Stimulated activated CD4-positive, alpha-beta T cell treated with anti-CD3 and anti-CD28 coated beads, Interleukin-1b, Interleukin-23, amount 100 ng/mL, for 1 hour (primary cell): Measurements from ENCODE around the gene SERPINI2.

Experiments used
- DNase-seq, 2 donors: peaks; one replicate each; pipeline ENCODE4 v3.0.0-alpha.2; 2020; ENCODE audit warnings: low read depth in 2 of 2

SERPINI2 gene, protein sequence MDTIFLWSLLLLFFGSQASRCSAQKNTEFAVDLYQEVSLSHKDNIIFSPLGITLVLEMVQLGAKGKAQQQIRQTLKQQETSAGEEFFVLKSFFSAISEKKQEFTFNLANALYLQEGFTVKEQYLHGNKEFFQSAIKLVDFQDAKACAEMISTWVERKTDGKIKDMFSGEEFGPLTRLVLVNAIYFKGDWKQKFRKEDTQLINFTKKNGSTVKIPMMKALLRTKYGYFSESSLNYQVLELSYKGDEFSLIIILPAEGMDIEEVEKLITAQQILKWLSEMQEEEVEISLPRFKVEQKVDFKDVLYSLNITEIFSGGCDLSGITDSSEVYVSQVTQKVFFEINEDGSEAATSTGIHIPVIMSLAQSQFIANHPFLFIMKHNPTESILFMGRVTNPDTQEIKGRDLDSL

DNA sequence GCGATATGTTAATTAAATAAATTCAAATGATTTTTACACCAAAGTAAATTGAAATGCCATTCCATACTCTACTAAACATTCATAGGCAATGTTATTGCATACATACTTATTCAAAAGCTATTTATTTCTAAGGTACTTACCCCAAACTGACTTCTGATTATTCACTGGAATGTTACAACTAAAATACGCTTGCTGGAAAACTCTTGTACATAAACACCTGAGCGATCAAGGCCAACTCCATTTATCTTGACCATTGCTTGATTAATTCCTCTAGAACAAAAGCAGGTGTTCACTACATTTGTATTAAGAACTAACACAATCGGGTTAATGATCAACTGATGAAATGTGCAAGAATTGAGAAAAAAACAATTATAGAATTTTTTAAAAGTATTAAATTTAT is at the start of gene SERPINI2:
SERPINI2 (minus strand) TSS at position 180 of the 400 bp plus-strand sequence. CDS start 2,208 bp downstream, outside the sequence.
- DNase-seq: no peak

DNA sequence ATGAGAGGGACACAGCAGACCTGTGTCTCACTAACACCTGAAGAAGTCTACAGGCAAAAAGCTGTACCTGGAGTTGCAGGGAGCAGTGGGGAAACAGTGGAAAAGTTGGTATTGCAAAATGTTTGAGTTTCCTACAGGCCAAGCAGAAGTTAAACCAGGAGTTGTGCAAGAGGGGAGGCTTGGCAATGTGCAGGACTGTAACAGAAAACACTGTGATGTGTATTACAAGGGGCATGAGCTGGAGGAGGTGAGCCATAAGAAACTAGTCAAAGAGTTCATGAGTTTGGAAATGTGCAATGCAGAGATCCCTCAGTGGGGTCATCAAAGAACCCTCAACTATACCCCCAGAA is 47.1 kb upstream of the SERPINI2 start:
- no peak for DNase-seq

DNA sequence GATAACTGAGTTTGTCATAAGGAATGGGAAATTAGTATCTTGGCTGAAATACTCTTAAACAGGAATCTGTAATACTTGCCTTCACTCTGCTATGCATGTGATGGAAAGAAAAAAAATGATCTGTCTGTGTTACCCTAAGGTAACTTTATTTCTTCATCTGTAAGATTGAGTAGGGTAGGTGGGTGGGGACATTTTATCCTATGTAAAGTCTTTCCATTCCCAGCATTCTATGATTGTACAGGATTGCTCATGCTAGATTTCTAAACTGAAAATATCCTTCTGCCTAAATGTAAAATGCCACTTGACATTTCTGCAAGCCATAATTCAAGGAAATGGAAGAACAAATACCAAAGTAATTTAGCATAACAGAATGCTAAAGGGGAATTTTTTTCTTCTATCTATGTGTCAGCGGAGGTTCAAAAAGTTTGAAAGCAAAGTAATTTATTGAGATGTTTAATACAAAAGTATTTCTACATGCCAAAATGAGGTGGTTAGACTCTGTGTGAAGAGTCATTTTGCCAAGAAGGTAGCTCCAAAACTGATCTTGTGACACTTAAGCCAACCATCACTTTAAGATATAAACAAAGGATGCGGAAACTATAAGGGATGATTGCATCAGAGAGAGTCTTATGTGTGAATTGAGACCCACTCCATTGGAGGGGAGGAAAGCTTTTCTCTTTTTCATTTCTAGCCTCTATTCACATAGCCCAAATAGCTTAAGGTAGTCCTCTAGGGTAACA is 46.6 kb upstream of the SERPINI2 start:
- DNase-seq: no peak

DNA sequence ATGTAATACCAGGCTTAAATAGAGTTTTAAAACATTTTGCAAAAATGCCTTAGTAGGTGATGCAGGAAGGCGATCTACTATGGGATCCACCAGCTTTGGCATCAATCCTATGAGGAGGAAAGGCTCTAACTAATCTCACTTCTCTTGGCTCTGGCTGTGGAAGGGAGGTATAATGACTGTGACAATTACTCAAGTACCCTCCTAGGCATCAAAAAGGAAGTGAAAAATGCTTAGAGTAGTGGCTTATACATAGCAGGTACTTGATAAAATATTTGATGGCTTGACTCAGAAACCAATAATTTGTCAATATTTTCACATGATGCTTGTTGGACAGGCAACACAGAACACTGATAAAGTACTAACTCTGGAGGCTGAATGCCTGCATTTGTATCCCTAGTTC is 34.1 kb upstream of the SERPINI2 start:
- DNase-seq: no peak

DNA sequence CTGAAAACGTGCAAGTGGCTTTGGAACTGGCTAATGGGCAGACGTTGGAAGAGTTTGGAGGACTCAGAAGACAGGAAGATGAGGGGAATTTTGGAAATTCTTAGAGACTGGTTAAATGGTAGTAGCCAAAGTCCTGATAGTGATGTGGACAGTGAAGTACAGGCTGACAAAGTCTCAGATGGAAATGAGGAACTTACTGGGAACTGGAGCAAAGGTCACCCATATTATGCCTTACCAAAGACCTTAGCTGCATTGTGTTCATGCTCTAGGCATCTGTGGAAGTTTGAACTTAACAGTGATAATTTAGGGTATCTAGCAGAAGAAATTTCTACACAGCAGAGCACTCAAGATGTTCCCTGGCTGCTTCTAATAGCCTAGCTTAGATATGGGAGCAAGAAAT is 28.6 kb upstream of the SERPINI2 start:
- no peak for DNase-seq

DNA sequence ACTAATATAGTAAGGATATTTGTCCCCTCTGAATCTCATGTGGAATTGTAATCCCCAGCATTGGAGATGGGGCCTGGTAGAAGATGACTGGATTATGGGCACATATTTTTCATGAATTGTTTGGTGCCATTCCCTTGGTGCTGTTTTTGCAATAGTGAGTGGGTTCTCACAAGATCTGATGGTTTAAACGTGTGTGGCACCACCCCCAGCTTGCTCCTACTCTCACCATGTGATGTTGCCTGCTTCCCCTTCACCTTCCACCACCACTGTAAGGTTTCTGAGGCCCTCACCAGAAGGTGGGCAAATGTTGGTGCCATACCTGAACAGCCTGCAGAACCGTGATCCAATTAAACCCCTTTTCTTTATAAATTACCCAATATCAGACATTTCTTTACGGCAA is 28.1 kb upstream of the SERPINI2 start:
- DNase-seq: no peak

DNA sequence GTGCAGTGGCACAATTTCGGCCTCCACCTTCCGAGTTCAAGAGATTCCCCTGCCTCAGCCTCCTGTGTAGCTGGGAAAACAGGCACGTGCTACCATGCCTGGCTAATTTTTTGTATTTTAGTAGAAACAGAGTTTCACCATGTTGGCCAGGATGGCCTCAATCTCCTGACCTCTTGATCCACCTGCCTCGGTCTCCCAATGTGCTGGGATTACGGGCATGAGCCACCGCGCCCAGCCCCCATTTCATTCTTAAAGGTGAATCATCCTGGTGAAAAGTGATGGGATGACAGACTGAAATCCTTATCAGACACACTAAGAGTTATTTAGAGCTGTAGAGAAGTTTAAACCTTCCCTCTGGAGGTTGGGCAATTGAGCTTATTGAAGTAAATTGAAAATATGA is 24.1 kb upstream of the SERPINI2 start:
- no peak for DNase-seq

DNA sequence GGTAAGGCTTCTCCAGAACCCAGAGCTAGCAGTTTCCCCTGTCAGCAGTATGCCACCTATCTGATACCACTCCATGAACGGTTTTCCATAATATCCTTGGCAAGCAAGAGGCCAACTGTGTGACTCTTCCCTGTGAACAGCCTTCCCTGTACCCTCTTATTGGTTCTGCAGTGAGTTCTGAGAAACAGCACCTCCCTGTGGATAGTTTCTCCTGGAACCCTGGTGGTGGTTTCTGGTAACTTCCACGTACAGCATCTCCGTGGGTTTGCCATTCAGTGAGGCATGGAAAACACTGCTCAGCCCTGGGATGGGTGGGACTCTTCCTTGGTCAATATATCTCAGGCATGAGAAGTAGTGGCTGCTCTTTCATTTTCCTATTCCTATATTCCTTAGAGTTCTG is 19.4 kb upstream of the SERPINI2 start:
- DNase-seq: no peak

DNA sequence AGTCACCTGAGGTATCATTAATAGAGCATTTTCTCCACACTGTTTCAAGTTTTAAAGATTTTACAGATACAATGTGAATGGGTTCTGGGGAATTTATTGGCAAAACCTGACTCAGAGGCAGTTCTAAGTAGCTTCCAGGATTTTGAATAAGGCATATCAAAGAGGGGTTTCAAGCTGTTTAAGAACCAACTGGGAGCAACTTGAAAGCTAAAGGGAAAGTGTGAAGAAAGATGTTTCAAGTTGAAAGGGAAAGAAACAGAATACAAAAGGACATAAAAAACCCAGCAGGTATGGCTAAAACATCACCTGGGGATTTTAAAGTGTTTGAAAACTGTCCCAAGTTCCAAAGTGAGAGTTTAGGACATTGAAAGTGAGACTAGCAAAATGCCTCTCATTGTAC is 17.8 kb upstream of the SERPINI2 start:
- DNase-seq: no peak

DNA sequence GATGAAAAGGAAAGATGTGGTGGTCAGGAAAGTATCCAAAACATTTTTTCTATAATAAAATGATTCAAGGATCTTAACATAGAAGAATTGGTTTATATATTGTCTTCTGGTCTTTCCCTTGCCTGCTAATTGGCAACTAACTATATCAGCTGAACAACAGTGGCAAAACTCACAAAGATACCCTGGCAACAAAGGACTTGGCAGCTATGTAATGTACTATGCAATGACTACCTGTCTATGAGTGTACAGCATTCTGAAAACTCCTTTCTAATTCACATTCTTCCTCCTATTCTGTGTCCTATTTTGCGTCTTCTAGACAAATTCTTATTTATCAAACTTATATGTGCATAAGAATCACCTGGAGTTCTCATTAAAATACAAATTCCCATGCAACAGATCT is 15.7 kb upstream of the SERPINI2 start:
- DNase-seq: no peak

DNA sequence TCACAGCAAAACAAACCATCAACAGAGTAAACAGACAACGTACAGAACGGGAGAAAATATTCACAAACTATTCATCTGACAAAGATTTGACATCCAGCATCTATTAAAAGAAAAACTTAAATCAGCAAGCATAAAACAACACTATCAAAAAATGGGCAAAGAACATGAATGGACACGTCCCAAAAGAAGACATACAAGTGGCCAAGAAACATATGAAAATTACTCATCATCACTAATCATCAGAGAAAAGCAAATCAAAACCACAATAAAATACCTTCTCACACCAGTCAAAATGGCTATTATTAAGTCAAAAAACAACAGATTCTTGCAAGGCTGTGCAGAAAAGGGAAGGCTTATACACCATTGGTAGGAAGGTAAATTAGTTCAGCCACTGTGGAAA is 13.7 kb upstream of the SERPINI2 start:
- DNase-seq: no peak

DNA sequence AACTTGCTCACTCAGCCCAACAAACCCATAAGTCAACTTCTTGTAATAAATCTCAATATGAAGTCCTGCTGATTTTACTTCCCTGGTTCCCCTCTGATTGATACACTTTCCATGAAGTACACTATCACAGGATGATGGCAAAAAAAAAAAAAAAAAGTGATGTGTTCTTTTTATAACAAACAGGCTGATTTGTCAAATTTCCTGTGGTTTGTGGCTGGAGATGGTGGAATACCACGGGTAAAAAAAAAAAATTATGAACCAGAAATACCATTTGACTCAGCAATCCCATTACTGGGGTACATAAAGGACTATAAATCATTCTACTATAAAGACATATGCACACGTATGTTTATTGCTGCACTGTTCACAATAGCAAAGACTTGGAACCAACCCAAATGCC is 10.7 kb upstream of the SERPINI2 start:
- no peak for DNase-seq

DNA sequence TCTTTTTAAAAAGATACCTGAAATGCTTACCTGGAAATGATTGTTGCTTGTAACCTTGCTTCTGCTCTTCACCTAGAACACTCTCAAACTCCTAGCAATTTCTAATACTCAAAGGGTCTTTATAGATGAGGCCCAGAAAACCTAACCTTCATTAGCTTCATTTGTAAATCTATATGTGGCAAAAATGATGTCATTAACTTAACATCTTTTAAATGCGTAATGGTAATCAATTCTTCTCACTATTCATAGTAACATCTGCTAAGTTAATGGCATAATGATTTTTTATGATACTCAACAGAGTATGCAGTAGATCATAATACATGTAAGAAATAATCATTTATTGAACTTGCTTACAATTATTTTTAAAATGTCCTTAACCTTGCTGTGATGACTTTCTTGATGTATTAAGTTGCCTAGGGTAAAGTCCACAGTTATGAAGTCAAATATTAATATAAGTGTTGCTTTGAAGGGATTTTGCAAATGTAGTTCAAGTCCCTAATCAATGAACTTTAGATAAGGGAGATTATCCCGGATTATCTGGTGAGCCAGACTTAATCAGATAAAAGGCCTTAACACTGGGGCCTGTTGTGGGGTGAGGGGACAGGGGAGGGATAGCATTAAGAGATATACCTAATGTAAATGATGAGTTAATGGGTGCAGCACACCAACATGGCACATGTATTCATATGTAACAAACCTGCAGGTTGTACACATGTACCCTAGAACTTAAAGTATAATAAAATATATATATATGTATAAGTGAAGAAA is 10.1 kb upstream of the SERPINI2 start:
- no peak for DNase-seq

DNA sequence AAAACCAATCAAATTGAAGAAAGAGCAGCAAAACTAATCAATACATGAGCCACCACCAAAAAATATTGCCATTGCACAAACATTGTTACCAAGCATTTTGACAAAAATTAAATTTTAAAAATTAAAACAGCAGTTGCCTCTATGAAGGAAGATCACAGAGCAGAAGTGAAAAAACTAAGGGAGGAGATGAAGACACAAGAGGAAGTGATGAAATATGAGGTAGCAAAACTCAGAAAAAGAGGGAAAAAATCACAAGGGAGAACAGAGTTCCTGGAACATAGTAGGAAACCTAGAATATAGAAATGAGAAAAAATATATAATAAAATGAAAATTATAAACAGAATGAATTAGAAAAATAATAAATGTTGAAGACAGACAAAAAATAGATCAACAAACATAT is 7.3 kb upstream of the SERPINI2 start:
- DNase-seq: no peak

DNA sequence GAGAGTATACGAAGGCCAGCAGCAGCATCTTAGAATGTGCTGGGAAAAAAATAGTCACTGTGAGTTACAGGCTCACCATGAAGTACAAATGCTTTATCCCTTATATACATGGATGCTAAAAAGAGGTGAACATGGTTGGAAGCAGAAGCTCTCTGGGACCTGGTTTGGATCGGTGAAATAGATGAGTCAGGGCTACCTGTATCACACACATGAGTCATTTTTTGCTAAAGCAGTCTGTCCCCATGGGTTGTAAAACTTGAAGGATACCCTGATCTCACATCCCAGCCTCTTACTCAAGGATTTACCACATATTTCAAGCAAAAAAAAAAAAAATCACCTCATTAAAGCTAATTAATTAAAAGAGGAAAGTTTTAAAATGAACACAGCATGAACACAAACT is 6.9 kb upstream of the SERPINI2 start:
- no peak for DNase-seq

DNA sequence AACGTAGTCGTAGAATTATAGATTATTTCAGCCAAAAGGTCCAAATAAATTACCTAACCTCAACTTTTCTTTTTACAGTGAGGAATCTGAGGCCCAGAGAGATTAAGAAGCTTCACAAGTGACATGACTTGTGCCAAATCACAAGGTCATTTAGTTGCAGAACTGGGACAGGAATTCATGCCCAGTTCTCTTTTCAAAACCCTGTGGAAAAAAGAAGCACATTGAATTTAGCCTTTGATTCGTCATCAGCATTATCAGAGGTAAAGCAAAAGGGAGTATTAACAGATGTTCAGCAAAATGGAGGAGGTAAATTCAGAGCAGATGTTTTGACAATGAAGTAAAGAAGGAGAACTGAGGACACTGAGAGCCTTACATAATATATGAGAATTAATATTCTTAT is 4.5 kb downstream of the SERPINI2 start:
- DNase-seq: no peak

DNA sequence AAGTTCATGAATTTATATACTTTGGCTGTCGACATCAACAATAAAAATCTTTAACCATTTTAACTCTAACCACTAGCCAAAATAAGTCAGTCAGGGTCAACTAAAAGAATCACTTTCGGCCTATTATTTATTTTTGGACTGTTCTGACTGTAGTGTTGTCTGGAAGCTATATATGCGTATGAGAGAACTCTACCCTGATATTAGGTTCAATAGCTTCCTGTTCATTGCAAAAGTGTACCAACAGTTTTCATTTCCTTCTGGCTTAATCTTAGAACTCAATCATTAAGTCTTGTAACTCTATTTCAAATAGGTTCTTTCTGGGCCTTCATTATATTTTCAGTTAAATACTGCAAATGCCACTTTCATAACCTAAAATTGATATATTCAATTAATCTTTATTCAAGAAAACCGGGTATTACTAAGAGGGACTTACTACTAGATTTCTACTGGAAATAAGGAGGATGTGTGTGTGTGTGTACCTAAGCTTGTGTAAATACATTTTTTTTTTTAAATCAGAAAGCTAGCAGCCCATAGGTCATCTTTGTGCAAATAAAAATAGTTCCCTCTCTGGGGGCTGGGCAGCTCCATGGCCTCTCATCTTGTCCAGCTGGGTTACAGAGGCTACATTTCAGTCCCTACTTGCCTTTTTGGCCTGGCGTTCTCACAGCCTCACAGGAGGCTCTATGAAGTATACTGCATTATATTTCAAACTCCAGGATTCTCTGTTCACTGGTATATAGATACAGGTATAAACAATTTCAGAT is 5.8 kb downstream of the SERPINI2 start:
- DNase-seq: no peak

DNA sequence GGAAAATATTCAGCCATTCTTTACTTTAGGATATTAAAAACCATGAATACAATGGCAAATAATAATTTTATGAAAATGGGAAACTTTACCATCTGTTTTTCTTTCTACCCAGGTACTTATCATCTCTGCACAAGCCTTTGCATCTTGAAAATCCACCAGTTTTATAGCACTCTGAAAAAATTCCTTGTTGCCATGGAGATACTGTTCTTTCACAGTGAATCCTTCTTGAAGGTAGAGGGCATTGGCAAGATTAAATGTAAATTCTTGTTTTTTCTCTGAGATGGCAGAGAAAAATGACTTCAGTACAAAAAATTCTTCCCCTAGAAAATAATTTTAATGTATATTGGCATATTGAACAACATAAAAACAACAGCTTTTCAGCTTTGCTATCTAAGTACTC is 6.9 kb downstream of the SERPINI2 start:
- no peak for DNase-seq

DNA sequence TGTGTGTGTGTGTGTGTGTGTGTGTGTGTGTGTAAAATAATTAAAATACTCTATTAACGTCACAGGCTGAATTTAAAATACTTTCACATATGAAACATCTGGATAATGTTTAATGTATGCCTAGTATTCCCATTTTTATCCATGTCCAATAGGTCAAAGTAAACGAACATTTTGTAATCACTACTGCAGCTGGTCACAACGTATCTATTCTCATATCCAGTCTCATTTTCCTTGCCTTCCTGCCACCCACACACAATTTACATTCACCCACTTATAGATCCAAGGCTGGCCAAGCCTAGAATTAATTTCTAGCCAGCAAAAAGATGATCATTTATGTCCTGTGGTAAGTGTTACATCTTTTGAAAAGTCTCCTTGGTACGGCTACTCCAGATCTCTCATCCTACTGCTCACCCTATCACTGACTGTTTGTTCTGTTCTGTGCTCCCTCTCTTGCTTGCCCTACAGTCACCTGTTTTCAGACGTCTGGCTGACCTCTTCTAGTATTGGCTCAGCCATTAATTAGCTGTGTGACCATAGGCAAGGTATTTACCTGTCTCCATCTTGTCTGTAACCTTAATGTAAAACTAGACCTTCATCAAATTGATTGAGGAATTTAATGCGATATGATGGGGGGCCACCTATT is 17.6 kb downstream of the SERPINI2 start:
- no peak for DNase-seq

DNA sequence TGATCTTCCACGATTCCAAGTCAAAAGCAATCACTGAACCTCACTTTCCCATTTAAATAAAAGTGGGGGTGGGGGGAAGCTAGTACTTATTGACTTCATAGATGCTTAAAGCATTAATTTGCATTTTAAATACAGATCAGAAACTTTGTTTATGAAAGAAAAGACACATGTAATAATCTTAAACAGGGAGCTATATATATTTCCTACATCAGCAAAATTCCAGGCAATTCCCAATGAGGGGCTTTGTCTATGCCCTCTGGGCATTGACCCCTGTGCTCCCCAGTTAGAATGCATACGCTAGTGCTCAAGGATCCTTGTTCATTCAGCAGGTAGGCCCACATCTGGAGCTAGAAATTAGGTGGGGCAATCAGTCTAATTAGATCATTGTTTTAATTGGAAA is 20.0 kb downstream of the SERPINI2 start:
- DNase-seq: no peak

DNA sequence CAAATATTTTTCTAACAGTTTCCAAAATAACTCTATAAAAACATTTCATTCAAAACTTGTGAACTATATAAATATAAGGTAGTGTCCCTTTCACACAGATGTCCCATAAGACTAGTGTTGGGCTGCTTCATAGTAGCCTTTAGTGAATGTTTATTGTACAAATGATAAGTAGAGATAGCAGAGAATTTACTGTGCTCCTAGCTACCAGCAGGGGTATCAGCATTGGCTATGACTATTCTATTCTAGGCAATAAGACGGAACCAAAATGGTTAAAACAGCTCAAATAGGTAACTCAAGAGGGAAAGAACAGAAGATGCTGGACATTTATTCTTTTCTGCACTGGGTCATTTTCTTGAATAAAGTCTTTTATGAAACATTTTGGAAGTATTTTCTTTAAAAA is 22.6 kb downstream of the SERPINI2 start:
- no peak for DNase-seq
